Neutrophil (primary cell): Measurements from ENCODE around the gene ANKMY1.

ENCODE experiments used
- H3K27ac ChIP-seq: fragments of 200-600 bp; sonication (generic); 2 replicates; pipeline ENCODE4 v1.5.1; 2016; ENCODE audit warnings: mild to moderate bottlenecking, moderate library complexity
- H3K27me3 ChIP-seq: fragments of 200-600 bp; sonication (generic); 2 replicates; pipeline ENCODE4 v1.6.0; 2016; ENCODE audit warnings: mild to moderate bottlenecking
- H3K36me3 ChIP-seq: fragments of 200-600 bp; sonication (generic); 2 replicates; pipeline ENCODE4 v1.5.1; 2017
- H3K4me1 ChIP-seq, 2 experiments: fragments of 200-600 bp in 1 of 2; sonication (generic) in 1 of 2; 1 replicate in 1 of 2; 2 replicates in 1 of 2; pipeline versions ENCODE4 v1.5.1 to v1.6.1; 2013 to 2016; ENCODE audit warnings: low read depth in 1 of 2, low read length in 1 of 2, mild to moderate bottlenecking in 1 of 2, moderate library complexity in 1 of 2; ENCODE audit not compliant: control insufficient read depth in 1 of 2, insufficient read depth in 1 of 2
- H3K4me3 ChIP-seq, 2 experiments: fragments of 200-600 bp in 1 of 2; sonication (generic) in 1 of 2; 1 replicate in 1 of 2; 2 replicates in 1 of 2; pipeline ENCODE4 v1.5.1; 2013 to 2016; ENCODE audit warnings: low read depth in 1 of 2, low read length in 1 of 2, mild to moderate bottlenecking in 1 of 2, moderate library complexity in 1 of 2
- H3K9me3 ChIP-seq: fragments of 200-600 bp; sonication (generic); 2 replicates; pipeline ENCODE4 v1.5.1; 2016
- CTCF ChIP-seq: fragments of 200-600 bp; sonication (generic); IDR thresholded peaks from 2 replicates; pipeline ENCODE4 v1.5.1; 2016; ENCODE audit warnings: antibody characterized with exemption

Gene ANKMY1

GRCh38 chr2:240603846-240604245 lies 46.1 kb upstream of the ANKMY1 start:
- no peak overlapping the region for H3K4me3 ChIP-seq
- TF ChIP-seq CTCF: no peak
- no peaks in the 10 kb centered on the region for H3K27me3 ChIP-seq
- H3K9me3 ChIP-seq: no peaks in the 10 kb centered on the region
- no peaks in the 10 kb centered on the region for H3K4me1 ChIP-seq
- H3K27ac ChIP-seq: no peak overlapping the region
- peaks cover 29% of the 10 kb centered on the region for H3K36me3 ChIP-seq

- H3K27me3 ChIP-seq: no peaks in the 10 kb centered on the region
- no peak for TF ChIP-seq CTCF
- H3K4me1 ChIP-seq: no peaks in the 10 kb centered on the region
- no peak overlapping the region for H3K4me3 ChIP-seq
- no peaks in the 10 kb centered on the region for H3K9me3 ChIP-seq
- H3K27ac ChIP-seq: no peak overlapping the region
- peaks cover 35% of the 10 kb centered on the region for H3K36me3 ChIP-seq
Measured at GRCh38 chr2:240603081-240603835, 45.5 kb upstream of the ANKMY1 start.

- no peaks in the 10 kb centered on the region for H3K9me3 ChIP-seq
- H3K27ac ChIP-seq: no peak overlapping the region
- H3K4me1 ChIP-seq: no peaks in the 10 kb centered on the region
- TF ChIP-seq CTCF: no peak
- no peak overlapping the region for H3K4me3 ChIP-seq
- peaks cover 43% of the 10 kb centered on the region for H3K36me3 ChIP-seq
- H3K27me3 ChIP-seq: no peaks in the 10 kb centered on the region
Measured at GRCh38 chr2:240602266-240603050, 44.7 kb upstream of the ANKMY1 start.

GRCh38 chr2:240601831-240602160 lies 44.0 kb upstream of the ANKMY1 start:
- peaks cover 50% of the 10 kb centered on the region for H3K36me3 ChIP-seq
- H3K27ac ChIP-seq: no peak overlapping the region
- H3K9me3 ChIP-seq: no peaks in the 10 kb centered on the region
- TF ChIP-seq CTCF: no peak
- no peaks in the 10 kb centered on the region for H3K27me3 ChIP-seq
- no peak overlapping the region for H3K4me3 ChIP-seq
- no peaks in the 10 kb centered on the region for H3K4me1 ChIP-seq

- peaks cover 55% of the 10 kb centered on the region for H3K36me3 ChIP-seq
- no peaks in the 10 kb centered on the region for H3K9me3 ChIP-seq
- no peaks in the 10 kb centered on the region for H3K4me1 ChIP-seq
- no peak overlapping the region for H3K27ac ChIP-seq
- no peaks in the 10 kb centered on the region for H3K27me3 ChIP-seq
- no peak overlapping the region for H3K4me3 ChIP-seq
- no peak for TF ChIP-seq CTCF
Measured at GRCh38 chr2:240601061-240601830, 43.5 kb upstream of the ANKMY1 start.
